ENCODE data around the gene RAPGEF5.

The RAPGEF5 gene

GRCh38 chr7:22343612-22344011 is 13.3 kb downstream of the RAPGEF5 start:
- no peak for DNase-seq

- DNase-seq = no peak
Observed at GRCh38 chr7:22343071-22343470, 13.9 kb downstream of the RAPGEF5 start.

GRCh38 chr7:22339725-22340390 is 17.1 kb downstream of the RAPGEF5 start:
- DNase-seq = no peak

GRCh38 chr7:22338877-22339276 is 18.1 kb downstream of the RAPGEF5 start:
- no peak for DNase-seq

- DNase-seq = no peak
Observed at GRCh38 chr7:22338411-22338810, 18.5 kb downstream of the RAPGEF5 start.

- no peak for DNase-seq
Observed at GRCh38 chr7:22333680-22334141, 23.2 kb downstream of the RAPGEF5 start.

GRCh38 chr7:22332461-22332870 is 24.5 kb downstream of the RAPGEF5 start:
- no peak for DNase-seq

GRCh38 chr7:22331704-22332103 is 25.2 kb downstream of the RAPGEF5 start:
- DNase-seq = no peak

- DNase-seq = no peak
Observed at GRCh38 chr7:22330903-22331302, 26.1 kb downstream of the RAPGEF5 start.

GRCh38 chr7:22329816-22330524 is 27.0 kb downstream of the RAPGEF5 start:
- DNase-seq = no peak

GRCh38 chr7:22326181-22326580 is 30.8 kb downstream of the RAPGEF5 start:
- DNase-seq = no peak

- no peak for DNase-seq
Observed at GRCh38 chr7:22325671-22326070, 31.3 kb downstream of the RAPGEF5 start.

- DNase-seq = no peak
Observed at GRCh38 chr7:22323714-22324113, 33.2 kb downstream of the RAPGEF5 start.

GRCh38 chr7:22320416-22320815 is 36.5 kb downstream of the RAPGEF5 start:
- no peak for DNase-seq

GRCh38 chr7:22319424-22320403 is 37.2 kb downstream of the RAPGEF5 start:
- no peak for DNase-seq

- no peak for DNase-seq
Observed at GRCh38 chr7:22318376-22318775, 38.6 kb downstream of the RAPGEF5 start.

GRCh38 chr7:22317632-22318031 is 39.3 kb downstream of the RAPGEF5 start:
- DNase-seq = no peak

- no peak for DNase-seq
Observed at GRCh38 chr7:22316914-22317313, 40.0 kb downstream of the RAPGEF5 start.

GRCh38 chr7:22307816-22308215 is 49.1 kb downstream of the RAPGEF5 start:
- DNase-seq = no peak

GRCh38 chr7:22305706-22306105 is 51.2 kb downstream of the RAPGEF5 start:
- no peak for DNase-seq

GRCh38 chr7:22302951-22303423 is 54.0 kb downstream of the RAPGEF5 start:
- no peak for DNase-seq

GRCh38 chr7:22302193-22302592 is 54.8 kb downstream of the RAPGEF5 start:
- DNase-seq = no peak

GRCh38 chr7:22301790-22302189 is 55.2 kb downstream of the RAPGEF5 start:
- DNase-seq = no peak

Data from CD4-positive, alpha-beta T cell treated with Interleukin-17A for 1 hour (primary cell).